Stimulated activated CD8-positive, alpha-beta memory T cell treated with anti-CD3 and anti-CD28 coated beads, Interleukin-15, amount 100 ng/mL, for 24 hours (primary cell): ENCODE measurements around the gene NSMF.
"Not testable (repeated sequence)": the region's sequence is repeated elsewhere in the genome, so short reads cannot be mapped to it uniquely, and the experiment has no call there.

ENCODE experiments used
- DNase-seq: peaks from one replicate; pipeline ENCODE4 v3.0.0-alpha.2; 2020; ENCODE audit warnings: low read depth

Gene NSMF

DNA sequence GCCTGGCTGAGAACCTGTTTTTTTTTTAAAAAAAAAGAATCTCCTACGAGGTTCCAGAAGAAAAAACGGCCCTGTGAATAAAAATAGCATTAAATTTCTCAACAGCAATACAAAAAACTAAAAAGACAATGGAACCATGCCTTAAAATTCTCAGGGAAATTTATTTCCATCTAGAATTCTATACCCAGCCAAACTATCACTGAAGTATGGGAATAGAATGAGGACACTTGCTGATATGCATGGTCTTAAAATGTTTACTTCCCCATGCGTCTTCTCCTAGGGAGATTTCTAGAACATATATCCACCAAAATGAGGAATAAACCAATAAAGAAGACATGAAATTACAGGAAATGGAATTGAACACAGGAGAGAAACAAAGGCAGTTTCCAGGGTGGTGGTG, 16.5 kb upstream of the NSMF start:
- DNase-seq = no peak

DNA sequence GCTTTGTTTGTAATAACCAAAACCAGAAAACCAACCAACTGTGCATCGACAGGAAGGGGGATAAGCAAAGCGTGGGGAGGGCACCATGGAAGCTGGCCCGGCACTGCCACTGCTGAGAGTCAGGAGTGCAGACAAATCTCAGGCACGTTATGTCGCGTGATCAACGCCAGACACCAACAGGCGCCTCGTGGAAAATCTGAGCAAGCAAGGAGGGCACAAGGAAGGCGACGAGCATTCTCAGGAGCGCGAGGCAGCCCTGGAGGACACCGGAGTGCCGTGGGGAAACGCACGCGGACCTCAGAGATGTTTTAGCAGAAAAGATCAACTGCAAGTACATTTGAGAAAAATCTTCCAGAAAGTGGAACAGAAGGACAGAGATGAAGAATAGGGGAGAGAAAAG, 15.1 kb upstream of the NSMF start:
- DNase-seq = no peak

DNA sequence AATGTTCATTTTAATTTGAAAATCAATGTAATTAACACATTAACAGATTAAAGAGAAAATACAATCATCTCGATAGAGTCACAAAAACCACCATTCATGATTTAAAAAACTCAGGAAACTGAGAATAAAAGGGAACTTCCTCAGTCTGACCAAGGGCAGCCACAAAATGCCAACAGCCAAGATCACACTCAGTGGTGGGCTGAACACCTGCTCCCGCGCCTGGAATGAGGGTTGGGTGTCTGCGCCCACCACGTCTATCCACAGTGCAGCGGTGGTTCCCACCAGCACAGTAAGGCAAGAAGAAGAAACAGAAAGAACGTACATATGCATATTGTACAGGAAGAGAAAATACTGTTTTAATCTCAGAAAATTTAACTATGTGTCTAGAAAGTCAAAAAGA, 11.7 kb upstream of the NSMF start:
- no peak for DNase-seq

DNA sequence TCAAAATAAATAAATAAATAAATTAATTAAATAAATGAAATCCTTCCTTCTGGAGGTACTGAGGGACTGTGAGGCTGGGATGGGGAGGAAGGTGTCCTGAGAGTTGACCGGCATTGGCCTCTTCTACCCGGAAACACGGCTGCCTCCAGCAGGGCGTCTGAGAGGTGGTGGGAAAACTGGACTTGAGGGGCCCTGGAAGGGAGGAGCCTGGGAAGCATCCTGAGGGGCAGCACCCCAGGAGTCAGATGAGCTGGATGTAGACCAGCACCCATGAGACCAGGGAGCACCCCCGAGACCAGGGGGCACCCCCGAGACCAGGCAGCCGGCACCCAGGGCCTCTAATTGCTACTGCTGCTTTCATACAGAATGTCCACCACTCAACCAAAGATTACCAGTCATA, 8.8 kb upstream of the NSMF start:
- no peak for DNase-seq

DNA sequence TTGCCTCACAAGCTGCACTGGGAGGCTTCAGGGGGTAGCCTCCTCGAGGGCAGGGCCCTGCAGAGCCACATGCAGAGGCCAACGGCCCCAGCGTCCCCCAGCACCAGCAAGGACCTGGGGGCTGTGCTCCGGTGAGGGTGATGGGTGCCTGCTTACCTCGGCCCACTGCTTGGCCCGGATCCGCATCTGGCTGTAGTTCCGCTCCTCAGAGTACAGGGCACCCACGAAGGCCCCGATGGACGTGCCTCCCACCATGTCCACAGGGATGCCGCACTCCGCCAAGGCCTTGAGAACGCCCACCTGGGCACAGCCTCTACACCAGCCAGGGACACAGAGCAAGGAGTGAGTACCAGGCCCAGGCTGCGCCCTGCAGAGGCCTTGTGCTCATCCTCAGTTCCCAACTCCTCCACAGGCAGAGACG, 8.0 kb upstream of the NSMF start:
- no peak for DNase-seq

DNA sequence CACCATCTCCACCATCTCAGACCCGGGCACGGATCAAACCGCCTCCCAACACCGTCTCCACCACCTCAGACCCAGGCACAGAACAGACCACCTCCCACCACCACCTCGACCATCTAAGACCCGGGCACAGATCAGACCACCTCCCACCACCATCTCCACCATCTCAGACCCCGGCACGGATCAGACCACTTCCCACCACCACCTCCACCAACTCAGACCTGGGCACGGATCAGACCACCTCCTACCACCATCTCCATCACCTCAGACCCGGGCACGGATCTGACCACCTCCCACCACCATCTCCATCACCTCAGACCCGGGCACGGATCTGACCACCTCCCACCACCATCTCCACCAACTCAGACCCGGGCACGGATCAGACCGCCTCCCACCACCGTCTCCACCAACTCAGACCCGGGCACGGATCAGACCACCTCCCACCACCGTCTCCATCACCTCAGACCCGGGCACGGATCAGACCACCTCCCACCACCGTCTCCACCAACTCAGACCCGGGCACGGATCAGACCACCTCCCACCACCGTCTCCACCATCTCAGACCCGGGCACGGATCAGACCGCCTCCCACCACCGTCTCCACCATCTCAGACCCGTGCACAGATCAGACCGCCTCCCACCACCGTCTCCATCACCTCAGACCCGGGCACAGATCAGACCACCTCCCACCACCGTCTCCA, 7.4 kb upstream of the NSMF start:
- not testable (repeated sequence) for DNase-seq

DNA sequence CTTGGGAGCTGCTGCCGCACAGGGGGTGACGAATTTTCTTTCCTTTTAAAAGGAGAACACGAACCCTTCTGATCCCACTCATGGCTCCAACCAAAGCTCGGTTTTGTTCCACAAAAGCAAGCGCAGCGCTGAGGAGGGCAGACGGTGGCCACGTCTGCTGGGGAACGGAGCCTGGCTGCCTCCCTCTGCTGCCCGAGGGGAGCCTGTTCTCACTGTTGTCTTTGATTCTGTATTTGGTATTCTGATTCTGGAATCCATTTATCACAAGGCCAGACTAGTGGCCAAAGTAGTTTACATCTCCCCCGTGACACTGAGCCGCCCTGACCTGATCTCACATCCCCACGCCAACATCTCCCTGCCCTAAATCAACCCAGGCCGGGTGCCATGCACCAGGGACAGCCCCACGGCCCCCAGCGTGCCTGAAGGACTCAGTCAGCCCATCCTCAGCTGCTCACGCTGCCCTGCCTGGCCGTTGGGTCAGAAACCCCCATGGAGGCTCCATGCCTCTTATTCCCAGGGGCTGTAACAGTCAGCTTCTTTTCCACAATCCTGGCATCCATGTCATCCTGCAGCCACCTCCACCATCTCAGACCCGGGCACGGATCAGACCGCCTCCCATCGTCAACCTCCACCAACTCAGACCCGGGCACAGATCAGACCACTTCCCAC, 6.7 kb upstream of the NSMF start:
- DNase-seq = no peak

DNA sequence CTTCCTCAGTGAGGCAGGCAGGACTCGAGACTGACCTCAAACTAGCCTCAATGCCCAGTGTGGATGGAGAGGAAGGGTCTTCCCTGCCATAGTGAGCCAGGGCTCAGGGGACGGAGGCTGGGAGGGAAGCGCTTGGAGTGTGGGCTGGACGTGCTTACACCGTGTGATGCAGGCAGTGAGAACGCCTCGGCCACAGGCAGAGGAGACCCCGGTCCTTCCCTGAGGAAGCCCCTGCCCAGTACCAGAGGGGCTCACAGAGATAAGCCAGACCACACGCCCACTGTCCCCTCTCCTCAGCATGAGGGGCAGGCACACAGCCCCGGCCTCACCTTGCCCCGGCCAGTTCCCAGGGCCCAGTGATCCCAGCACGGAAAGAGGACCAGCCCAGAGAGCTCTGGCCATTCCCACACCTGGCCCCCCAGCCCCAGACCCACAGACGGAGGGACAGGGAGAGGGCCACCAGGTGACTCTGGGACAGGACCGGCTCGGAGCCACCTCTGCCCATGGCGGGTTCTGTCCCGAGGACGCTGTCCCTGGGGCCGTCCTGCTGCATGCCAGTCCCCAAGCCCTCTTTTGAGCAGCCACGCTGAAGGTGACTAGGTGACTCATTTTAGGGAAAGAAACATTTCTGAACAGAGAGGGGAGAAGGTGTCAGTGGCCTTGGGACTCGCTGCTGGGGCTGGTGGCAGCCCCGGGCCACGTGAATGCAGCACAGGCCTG, 6.0 kb upstream of the NSMF start:
- no peak for DNase-seq

DNA sequence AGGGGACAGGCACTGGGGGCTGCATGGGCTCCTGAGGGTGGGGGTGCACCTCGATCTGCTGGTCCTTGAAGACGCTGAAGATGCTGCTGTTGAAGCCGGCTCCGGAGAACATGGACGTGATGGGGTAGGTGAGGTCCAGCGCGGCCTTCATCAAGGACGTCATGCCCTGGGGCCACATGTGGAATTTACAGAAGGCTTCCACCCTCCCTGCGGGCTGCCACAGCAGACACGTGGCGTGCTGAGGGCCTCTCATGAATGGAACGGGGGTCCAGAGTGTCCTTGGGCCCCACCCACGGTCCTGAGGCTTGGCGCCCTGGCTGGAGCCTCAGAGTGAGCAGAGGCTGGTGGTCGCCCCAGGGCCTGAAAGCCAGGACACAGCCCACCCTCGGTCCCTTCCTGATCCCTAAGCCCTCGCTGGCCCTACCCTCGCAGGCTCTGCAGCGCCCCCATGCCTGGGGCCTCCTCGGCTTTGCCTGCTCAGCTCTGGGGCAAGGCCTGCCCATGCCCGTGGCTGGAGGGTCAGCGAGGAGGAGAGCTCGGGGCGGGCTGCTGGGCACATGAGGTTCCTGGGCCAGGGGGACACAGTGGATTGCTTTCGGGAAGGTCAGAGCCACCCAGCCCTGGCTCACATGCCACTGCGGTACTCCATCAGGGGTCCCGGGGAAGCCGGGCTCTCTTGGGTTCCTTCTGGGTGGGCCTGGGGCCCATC, 5.3 kb upstream of the NSMF start:
- DNase-seq = no peak

DNA sequence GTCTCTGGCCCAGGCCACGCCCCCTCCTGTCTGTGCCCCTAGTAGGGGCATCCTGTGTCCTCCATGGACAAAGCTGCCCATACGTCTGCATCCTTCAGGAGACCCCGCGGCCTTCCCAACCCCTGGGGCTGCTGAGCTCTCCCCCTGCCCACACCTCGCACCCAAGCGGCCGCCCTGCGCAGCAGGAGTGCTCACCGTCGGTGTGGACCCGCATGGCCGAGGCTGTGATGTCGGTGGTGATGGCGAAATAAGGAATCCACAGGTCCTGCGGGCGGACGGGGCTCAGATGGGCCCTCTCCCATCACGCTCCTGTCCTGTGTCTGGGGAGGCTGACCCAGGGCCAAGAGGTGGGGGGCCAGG, 4.8 kb upstream of the NSMF start:
- no peak for DNase-seq

DNA sequence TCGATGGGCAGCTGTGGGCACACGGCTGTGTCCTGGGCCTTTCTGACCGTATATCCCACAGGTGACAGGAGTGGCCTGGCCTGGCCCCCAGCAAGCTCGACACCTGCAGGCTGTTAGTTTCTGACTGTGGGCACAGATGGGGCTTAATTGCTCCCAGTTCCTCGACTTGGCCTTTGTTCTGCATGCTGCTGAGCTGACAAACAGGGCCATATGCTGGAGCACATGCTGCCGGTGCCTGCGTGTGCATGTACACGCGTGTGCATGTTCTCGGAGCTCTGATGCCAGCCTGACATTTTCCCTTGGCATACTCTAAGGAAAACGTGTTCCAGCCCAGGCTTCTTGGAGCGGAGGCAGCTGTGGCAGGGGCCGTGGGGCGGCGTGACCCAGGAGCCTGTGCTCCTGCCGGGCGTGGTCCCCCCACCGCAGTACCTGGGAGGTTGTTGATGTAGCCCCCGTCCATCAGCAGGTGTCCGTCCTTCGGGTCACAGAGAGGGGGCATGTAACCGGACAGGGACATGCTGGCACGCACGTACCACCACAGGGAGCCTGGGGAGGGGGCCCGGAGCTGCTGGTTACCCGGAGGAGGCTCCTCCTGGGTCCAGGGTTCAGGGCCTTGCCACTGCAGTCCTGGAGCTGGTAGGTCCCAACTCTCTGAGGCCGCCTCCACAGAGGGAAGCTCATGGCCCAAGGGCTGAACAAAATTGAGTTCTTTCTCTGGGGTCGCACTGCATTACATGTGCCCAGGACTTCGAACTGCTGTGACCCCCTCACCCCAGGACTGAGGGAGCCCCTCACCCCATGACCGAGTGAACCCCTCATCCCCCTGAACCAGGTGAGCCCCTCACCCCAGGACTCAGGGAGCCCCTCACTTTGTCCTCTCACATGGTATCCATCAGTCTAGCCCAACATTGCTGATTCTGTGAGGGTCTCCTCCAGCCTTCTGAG, 4.1 kb upstream of the NSMF start:
- DNase-seq = no peak

DNA sequence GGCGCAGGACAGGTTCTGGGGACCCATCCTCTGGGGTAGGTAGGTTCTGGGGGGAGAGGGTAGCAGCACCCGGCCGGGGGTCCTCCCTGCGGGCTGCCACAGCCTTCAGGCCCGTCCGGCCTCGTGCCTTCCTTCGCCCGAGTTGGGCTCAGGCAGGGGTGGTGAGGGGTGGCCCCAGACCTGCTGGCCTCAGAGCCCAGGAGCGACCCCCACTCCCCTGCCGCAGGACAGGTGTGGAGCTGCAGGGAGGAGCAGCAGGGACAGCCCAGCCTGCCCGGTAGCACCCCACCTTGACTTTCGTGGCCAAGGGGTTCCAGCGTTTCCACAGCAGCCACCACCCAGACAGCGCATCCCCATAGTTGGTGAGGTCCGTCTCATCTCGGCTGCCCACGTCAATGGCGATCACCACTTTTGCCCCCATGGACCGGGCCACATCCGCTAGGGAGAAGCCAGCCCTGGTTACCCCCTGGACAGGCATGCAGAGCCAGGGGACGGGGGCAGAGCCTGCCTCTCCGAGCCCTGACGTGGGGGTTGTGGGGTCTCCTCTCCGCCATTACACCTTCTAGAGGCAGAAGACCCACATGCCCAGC, 3.4 kb upstream of the NSMF start:
- no peak for DNase-seq

DNA sequence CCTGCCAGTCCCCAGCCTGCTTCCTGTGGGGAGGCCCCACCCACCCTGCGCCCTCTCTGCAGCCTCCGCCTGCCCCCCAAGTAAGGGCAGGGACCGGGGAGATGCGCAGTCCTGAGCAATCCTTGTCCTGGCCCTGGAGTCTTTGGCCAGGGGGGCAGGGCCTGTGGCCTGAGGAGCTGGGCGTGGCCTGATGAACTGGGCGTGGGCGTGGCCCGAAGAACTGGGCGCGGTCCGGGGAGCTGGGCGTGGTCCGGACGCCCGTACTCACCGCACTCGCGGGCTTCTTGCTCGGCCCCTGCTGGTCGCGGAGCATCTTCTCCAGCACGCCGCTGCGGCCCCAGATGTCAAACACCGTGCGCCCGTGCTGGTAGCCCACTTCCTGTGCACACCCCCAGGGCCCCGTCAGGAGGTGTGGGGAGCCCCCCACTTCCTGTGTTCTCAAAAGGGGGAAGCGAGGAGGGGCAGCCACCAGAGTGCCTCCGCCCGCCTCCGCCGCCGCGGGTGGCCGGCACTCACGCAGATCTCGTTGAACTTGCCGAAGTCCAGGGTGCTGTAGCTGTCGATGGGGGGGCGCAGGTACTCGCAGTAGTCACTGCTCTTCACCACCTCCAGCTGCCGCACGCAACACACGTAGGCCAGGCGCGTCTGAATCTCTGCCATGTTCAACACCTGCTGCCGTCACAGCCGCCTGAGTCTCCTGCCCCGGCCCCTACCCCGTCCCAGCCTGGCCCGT, 2.7 kb upstream of the NSMF start:
- DNase-seq = peak; percentile 62

DNA sequence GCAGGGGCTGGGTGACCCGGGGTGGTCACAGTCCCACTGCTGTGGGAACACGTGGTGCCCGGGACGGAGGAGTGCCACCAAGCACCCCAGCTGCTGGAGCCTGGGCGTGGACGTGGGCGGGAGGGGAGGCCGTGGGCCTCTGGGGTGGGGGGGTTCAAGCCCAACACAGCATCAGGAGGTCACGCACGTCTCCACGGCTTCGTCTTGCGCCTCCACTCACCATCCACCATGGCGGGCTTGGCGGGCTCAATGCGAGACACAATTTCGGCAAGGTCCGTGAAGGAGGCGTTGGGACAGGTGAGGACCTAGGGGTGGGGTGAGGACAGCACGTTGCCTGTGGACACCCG, 2.2 kb upstream of the NSMF start:
- no peak for DNase-seq

DNA sequence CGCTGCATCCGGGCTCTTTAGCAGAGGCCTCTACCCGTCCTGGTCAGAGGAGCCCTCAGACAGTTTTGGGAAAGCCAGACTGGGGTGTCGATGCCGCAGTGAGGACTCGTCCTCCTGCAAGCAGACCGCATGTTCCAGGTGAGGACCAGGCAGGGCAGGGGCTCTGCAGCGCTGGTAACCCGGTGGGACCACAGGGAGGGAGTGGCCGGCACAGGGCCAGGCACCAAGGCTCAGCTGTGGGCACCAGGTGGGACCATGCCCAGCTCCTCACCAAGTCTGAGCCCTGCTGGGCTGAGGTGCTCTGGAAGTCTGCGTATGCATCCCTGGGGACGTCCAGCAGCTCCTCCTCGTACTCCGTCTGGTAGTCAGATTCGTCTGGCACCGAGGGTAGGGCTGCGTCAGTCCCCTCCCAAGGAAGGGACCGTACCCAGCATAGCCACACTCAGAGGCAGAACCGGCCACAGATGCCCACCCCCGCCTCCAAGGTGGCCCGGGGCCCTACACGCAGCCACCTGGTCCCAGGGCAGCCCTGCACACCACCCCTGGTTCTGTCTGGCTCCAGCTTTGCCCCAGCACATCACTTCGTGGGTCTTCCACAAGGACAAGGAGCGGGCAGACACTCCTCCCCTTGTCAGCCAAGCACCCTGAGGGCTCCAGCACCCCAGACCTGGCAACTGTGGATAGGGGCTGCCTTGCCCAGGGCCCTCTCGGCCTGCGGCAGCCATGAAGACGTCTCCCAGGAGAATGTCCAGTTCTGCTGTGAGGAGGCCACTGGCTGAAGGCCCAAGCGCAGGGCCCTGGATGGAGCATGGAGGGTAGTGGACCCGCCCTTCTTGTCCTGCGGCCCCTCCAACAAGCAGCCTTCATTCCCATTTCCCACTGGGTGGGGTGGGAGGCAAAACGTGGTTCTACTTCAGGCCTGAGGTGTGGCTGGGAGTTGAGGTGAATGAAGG, 1.5 kb upstream of the NSMF start:
- DNase-seq = no peak

DNA sequence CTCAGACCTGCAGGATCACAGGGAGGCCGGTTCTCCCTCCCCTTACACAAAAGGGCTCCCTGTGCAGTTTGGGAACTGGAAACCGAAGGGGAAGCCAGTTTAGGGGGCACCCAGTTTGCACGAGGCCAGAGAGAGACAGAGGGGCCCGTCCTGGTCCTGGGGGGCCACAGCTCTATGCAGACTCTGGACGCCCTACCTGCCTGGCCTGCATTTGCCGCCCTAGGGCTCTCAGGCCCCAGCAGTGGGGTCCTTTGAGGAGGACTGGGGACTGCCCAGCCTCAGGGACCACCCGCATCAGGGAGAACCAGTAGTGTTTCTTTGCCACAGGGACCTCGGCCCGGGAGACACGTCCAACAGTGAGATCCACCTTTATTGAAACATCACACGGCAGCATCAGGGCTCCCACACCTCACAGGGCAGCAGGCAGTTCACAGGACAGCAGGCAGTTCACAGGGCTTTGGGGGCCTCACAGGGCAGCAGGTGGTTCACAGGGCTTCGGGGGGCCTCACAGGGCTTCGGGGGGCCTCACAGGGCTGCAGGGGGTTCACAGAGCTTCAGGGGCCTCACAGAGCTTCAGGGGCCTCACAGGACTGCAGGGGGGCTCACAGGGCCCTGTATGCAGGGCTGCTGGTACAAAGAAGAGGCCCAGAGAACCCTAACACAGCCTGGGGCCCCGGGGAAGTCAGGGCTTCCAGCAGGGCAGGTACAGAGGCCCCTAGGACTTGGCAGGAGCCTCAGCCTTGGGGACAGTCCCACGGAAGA, 648 bp upstream of the NSMF start:
- no peak for DNase-seq

DNA sequence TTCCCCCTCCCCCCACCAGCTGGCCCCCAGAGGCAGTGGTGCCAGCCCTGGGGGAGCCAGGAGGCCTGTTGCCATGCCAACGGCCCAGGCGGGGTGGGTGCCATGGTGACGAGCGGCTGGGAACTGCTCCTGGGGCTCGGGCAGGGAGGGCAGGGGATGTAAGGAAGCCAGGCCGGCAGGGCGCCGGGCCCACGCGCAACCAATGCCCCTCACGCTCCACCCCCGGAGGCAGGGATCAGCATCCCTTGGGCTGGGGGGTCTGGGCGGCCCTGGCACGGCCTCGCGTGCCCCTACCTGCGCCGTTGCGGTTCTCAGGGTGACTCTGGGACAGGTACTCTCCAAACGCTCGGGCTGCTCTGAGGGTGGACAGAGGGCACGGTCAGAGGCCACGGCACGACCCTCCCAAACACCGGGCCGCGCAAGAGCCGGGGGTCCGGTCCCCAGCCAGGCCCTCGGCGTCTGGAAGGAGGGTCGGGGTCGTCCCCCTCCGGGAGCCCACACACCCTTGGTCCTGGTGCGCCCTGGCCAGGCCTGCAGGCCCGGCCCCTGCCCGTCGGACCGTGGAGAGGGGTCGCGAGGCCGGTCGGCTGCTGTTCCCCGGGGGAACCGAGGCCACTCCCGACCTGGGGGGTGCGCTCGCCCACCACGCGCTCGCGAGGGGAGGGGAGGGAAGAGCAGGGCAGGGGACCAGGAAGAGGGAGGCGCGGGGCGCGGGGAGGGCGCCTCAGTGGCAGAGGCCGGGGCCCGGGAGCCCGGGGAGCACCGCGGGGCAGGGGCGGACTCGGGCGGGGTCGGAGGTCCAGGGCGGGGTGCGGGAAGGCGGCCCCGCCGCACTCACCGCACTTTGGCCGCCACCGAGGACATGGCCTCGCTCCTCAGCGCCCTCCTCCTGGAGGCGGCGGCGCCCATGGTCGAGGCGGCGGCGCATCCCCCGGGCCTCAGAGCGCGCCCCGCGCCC, 661 bp downstream of the NSMF start:
- no peak for DNase-seq
